HG03460 (cell line): ENCODE results near the gene TRIM61.
"Not testable (repeated sequence)": the region's sequence is repeated elsewhere in the genome, so short reads cannot be mapped to it uniquely, and the experiment has no call there.

Experiments
- ATAC-seq: cut with Tn5 transposase; IDR thresholded peaks from one replicate; pipeline ENCODE4 v1.9.1; 2021; ENCODE audit not compliant: unreplicated experiment

Gene TRIM61

DNA sequence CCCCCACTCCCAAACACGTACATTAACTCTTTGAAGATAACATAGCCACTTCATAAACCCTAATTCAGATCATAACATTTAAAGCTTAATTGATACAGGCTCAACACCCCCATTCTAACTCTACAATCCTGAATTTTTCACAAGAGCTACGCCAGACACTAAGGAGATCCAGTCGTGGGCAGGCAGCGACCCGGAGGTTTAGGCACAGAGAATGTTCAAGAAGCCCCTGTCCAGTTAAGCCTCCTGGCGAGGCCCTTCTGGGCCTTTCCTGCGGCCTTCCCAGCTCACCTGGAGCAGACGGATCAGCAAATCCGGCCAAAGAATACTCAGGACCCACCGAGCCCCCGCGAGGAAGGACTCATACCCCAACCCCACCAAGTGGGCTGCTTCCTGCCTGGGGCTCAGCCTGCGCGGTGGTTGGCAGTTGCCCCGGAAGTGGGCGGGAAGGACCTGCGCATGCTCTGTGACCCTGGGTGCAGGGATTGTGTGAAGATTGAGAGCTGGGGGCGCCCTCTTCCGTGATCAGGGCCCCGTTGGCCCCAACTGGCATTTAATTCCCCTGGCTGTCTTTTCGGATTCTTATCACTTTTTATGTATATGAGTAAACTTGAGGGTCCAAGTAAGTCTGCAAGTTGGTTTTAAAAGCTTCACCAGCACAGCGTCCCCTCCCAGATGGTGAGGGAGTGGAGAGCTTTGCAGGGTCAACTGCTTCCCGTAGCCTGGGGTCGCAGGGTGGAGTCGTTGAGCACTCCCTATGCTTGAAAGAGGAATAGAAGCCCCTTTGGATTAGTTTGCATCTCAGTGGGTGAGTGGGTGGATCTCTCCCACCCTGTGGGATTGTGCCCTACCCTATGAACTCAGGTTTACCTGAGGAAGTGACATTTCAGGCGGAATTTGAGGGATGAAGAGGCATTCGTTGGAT is at the start of gene TRIM61:
TSS of gene TRIM61 (minus strand) at position 415 of the 922 bp plus-strand sequence. CDS start 7,655 bp downstream, outside the sequence.
- ATAC-seq: peak; percentile 96

DNA sequence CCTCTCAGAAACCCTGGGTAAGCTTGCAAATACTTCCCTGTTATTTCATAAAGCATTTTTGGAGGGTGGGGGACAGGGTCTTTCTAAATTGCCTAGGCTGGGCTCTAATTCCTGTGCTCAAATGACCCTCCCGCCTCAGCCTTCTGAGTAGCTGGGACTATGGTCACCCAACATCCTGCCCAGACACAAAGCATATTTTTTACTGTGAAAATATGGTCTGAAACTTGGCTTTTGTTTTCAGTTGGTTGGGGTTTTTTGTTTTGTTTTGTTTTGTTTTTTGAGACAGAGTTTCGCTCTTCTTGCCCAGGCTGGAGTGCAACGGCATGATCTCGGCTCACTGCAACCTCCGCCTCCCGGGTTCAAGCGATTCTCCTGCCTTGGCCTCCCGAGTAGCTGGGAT is 48.3 kb upstream of the TRIM61 start:
- ATAC-seq: not testable (repeated sequence)

DNA sequence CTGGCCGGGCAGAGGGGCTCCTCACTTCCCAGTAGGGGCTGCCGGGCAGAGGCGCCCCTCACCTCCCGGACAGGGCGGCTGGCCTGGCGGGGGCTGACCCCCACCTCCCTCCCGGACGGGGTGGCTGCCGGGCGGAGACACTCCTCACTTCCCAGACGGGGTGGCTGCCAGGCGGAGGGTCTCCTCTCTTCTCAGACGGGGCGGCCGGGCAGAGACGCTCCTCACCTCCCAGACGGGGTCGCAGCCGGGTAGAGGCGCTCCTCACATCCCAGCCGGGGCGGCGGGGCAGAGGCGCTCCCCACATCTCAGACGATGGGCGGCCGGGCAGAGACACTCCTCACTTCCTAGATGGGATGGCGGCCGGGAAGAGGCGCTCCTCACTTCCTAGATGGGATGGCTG is 42.5 kb upstream of the TRIM61 start:
- ATAC-seq: not testable (repeated sequence)

DNA sequence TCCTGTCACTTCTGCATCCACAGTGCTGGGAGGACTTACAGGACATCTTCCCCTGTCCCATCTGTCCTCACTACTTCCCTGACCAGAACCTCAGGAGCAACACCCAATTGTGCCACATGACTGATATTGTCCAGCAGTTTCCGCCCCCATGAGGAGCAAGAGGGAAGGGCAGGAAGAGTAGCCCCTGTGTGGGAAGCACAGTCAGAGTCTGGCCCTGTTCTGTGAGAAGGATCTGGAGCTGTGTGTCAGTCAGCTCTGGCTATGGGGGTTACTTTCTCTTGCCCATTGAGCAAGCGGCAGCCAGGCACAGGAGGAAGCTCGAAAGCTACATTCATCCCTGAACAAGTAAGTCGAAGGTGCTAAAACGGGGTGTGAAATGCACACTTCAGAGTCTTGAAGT is 39.5 kb upstream of the TRIM61 start:
- ATAC-seq: no peak

DNA sequence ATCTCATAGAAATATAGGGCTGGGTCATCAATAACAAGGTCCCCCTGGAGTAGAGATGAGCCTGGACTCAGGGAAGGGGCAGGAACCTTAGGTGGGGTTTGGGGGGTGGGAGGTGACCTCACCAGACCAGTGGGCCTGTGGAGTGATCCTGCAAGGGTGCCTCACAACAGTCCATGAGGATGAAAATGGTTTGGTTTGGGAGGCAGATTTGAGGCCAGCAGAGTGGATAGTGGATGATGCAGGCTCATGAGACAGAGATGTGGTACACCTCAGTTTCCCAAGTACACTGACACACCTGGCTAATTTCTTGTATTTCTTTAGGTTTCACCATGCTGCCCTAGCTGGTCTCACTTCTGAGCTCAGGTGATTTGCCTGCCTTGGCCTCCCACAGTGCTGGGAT is 36.2 kb upstream of the TRIM61 start:
- no peak for ATAC-seq

DNA sequence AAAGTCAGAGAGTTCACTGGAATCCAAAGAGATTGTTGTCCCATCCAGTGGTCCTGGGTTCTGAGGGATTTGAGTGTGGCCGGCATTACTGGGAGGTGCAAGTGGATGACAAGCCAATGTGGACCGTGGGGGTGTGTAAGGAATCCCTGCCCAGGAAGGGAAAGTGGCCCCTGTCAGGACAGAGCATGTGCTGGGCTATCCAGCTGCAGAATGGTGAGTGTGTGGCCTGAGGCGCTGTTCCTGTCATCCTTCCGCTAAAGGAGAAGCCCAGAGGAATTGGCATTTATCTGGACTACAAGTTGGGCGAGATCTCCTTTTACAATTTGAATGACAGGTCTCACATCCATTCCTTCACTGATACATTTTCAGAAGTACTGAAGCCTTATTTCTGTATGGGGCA is 33.9 kb upstream of the TRIM61 start:
- no peak for ATAC-seq

DNA sequence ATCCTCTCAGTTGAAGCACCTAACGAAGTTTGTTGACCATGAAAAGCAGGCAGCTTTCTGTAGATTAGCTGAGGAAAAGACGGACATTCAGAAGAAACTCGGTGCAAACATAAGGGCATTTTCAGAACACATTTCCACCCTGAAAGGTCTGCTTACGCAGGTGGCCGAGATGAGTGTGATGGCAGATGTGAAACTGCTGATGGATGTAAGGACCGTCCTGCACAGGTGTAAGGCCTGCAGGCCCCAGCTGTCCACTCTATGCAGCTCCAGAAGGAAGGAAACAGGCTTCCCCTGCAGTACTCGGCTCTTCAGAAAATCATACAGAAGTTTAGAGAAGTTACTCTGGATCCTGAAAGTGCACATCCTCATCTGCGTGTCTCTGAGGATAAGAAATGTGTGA is 33.5 kb upstream of the TRIM61 start:
- ATAC-seq: no peak

DNA sequence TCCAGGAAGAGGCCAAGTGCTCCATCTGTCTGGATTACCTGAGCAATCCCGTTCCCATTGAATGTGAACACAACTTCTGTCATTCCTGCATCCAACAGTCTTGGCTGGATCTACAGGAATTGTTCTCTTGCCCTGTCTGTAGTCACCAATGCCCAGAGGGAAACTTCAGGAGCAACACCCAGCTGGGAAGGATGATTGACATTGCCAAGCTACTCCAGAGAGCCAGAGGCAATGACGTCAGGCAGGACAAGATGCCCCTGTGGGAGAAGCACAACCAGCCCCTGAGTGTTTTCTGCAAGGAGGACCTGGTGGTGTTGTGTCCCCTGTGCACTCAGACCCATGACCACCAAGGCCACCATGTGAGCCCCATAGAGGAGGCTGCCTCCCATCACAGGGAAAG is 33.0 kb upstream of the TRIM61 start:
- ATAC-seq: no peak

DNA sequence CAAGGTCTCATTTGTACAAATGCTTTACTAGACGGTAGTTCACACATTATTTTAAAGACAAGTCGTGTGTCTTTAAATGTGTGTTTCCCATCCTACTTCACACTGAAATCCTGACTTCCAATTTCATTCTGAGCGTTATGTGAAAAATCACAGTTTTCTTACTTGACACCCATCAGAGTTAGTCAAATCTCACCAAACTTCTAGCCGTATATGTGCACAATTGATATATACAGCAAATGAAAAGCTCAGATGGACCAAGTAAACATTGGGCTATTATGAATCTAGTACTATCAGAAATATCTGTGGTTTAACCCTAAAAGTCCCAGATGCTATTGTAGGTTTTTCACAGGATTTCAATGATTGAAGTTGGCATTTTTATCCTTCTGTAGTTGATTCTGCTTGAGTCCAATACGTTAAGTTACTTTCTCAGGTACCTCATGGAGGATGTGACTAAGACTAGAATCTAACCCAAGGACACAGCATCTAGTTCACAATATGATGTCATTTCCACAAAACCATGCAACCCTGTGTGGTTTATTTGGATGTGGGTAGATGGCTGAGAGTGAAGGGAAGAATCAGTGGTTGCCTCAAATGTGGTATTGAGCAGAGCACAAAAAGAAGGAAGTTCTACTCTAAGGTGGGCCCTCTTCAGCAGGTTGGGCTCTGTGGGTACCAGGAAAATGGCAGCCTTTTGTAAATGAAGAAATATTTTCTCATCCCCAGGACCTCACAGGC is 32.2 kb upstream of the TRIM61 start:
- ATAC-seq: peak; percentile 56

DNA sequence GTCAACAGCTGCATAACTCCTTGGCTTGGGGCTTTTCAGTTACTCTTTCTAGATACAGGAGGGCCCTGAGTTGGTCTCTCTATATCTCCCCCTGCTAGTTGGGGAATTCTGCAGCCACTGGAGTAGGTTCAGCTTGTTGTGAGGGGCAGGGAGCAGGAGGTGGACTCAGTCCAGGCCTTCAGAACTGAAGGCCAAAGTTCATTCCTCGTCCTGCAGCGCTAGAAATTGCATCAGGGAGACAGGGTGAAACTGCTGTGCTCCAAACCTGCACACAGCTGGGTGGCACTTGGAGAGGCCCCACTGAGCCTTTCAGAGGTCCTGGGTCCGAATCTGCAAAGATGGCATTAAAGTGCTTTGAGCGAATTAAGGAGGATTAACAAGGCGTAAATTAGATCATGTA is 29.4 kb upstream of the TRIM61 start:
- no peak for ATAC-seq

DNA sequence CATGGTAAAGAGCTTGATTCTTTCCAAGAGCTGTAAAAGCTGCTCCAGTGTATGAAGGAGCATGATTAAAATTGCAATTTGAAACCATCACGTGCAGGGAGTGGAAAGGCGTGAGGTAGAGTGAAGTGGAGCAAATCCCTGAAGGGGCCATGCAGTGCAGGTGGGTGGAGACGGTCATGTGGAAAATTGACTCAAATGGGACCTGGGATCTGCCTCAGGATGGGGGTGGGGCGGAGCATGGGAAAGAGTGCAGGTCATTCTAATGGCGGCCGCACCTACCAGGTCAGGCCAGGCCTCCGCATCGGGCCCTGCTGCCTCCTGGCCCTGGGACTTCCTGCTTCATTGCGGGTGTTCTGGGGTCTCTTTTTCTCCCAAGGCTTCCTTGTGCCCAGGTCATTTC is 29.0 kb upstream of the TRIM61 start:
- ATAC-seq: no peak

DNA sequence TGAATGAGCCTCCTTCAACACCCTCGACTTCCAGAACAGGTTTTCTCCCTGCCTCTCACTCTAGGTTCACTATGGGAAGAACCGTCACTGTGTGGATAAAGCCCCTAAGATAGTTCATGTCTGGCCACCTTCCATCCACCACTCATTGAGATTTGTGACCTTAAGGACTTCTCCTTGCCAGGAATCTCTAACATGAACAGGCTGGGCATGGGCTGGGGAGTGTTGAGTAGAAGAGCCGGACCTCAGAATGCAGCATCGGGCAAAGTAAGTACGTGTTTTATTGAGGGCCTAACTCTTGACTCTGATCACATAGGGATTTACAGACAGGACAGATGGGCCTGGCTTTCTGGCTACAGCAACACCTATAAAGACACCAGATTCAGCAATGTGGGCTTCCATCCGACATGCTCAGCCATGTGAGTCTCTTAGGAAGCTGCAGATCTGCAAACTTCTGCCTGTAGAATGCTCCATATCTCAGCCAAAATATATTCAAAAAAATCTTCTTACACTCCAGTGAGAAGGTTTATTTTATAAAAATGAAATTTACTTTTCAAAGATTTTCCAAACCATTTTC is 28.0 kb upstream of the TRIM61 start:
- no peak for ATAC-seq

DNA sequence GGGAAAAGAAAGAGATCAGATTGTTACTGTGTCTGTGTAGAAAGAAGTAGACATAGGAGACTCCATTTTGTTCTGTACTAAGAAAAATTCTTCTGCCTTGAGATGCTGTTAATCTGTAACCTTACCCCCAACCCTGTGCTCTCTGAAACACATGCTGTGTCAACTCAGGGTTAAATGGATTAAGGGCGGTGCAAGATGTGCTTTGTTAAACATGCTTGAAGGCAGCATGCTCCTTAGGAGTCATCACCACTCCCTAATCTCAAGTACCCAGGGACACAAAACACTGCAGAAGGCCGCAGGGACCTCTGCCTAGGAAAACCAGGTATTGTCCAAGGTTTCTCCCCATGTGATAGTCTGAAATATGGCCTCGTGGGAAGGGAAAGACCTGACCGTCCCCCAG is 24.5 kb upstream of the TRIM61 start:
- not testable (repeated sequence) for ATAC-seq

DNA sequence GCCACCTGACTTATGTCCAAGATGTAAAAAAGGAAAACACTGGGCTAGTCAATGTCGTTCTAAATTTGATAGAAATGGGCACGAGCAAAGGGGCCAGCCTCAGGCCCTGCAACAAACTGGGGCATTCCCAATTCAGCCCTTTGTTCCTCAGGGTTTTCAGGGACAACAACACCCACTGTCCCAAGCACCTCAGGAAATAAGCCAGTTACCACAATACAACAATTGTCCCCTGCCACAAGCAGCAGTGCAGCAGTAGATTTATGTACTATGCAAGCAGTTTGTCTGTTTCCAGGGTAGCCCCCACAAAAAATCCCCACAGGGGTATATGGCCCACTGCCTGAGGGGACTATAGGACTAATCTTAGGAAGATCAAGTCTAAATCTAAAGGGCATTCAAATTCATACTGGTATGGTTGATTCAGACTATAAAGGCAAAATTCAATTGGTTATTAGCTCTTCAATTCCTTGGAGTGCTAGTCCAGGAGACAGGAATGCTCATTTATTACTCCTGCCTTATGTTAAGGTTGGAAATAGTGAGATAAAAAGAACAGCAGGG is 21.1 kb upstream of the TRIM61 start:
- ATAC-seq: not testable (repeated sequence)

DNA sequence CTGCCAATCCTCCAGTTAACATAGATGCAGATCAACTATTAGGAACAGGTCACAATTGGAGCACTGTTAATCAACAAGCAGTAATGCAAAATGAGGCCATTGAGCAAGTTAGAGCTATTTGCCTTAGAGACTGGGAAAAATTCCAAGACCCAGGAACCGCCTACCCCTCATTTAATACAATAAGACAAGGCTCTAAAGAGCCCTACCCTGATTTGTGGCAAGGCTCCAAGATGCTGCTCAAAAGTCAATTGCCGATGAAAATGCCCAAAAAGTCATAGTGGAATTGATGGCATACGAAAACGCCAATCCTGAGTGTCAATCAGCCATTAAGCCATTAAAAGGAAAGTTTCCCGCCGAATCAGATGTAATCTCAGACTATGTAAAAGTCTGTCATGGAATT is 20.5 kb upstream of the TRIM61 start:
- no peak for ATAC-seq

DNA sequence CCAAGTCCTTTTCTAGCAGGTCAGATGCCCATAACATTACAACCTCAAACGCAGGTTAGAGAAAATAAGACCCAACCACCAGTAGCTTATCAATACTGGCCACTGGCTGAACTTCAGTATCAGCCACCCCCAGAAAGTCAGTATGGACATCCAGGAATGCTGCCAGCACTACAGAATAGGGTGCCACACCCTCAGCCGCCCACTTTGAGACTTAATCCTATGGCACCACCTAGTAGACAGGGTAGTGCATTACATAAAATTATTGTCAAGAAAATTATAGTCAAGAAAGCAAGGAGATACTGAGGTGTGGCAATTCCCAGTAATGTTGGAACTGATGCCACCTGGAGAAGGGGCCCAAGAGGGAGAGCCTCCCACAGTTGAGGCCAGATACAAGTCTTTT is 19.9 kb upstream of the TRIM61 start:
- no peak for ATAC-seq

DNA sequence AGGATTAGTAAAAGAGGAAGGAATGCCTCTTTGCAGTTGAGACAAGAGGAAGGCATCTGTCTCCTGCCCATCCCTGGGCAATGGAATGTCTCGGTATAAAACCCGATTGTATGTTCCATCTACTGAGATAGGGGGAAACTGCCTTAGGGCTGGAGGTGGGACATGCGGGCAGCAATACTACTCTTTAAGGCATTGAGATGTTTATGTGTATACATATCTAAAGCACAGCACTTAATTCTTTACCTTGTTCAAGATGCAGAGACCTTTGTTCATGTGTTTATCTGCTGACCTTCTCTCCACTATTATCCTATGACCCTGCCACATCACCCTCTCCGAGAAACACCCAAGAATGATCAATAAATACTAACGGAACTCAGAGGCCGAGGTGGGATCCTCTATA is 18.7 kb upstream of the TRIM61 start:
- ATAC-seq: not testable (repeated sequence)

DNA sequence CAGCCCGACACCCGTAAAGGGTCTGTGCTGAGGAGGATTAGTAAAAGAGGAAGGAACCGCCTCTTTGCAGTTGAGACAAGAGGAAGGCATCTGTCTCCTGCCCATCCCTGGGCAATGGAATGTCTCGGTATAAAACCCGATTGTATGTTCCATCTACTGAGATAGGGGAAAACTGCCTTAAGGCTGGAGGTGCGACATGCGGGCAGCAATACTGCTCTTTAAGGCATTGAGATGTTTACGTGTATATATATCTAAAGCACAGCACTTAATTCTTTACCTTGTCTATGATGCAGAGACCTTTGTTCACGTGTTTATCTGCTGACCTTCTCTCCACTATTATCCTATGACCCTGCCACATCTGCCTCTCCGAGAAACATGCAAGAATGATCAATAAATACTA is 13.3 kb upstream of the TRIM61 start:
- not testable (repeated sequence) for ATAC-seq

DNA sequence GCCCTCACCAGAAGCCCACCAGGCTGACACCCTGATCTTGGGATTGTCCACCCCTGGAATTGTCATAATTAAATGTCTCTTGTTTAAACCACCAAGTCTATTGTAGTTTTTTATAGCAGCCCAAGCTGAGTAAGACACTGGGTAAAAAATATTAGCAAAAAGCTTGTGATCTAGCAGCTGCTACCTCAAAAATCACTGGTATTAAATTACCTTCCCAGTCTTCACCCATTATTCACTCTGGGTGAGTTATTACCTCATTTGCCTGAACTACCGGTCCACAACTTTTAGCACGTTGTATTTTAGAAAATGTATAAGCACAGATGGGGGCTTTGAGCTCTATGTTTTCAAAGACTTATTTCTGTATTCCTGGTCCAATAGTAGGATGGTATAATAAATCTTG is 12.0 kb upstream of the TRIM61 start:
- ATAC-seq: no peak

DNA sequence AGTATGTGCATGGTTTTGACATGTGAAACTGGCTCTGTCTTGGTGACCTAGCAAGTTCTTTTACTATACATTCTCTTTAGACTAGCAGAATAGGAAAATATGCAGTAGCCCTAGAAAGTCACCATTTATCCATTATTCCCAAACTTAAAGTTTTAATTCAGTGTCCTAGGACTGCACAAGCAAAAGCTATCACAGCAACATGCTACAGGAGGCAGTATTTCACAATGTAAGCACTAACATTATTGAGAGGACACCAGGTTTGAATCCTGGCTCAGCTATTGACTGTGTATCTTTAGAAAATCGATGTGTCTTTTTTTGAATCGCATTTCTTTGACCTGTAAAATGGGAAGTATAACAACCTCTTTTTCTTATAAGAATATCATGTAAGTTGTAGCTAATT is 5.5 kb downstream of the TRIM61 start:
- ATAC-seq: not testable (repeated sequence)

DNA sequence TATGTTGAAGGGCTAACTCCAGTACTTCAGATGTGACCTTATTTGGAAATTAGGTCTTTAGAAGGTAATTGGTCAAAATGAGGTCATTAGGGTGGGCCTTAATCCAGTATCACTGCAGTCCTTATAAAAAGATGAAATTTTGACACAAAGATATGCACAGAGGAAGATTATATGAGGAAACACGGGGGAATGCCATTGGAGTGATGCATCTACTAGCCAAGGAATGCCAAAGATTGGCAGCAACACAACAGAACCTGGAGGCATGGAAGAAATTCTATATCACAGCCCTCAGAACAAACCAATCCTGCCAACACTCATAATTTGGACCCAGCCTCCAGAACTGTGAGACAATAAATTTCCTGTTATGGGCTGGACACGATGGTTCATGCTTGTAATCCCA is 17.6 kb downstream of the TRIM61 start:
- ATAC-seq: no peak
